NOMO-1 treated with DMSO at 0.1 percent for 48 hours (cell line): ENCODE results near the gene RBM19.
"Not testable (repeated sequence)": the region's sequence is repeated elsewhere in the genome, so short reads cannot be mapped to it uniquely, and the experiment has no call there.

Experiments
- DNase-seq: peaks from one replicate; lab custom pipeline; 2025; ENCODE audit not compliant: unreplicated experiment; lab: John Stamatoyannopoulos, UW

The RBM19 gene

GRCh38 chr12:113907446-113908180 is 58.5 kb downstream of the RBM19 start:
- DNase-seq: no peak

GRCh38 chr12:113906411-113907200 is 59.5 kb downstream of the RBM19 start:
- DNase-seq: no peak

- DNase-seq: no peak
Observed at GRCh38 chr12:113905829-113906228, 60.3 kb downstream of the RBM19 start.

GRCh38 chr12:113903381-113903863 is 62.7 kb downstream of the RBM19 start:
- no peak for DNase-seq

GRCh38 chr12:113901319-113901718 is 64.8 kb downstream of the RBM19 start:
- DNase-seq: not testable (repeated sequence)

GRCh38 chr12:113900716-113901115 is 65.4 kb downstream of the RBM19 start:
- DNase-seq: no peak

GRCh38 chr12:113899561-113900471 is 66.3 kb downstream of the RBM19 start:
- DNase-seq: no peak

GRCh38 chr12:113899042-113899560 is 67.0 kb downstream of the RBM19 start:
- DNase-seq: no peak

- DNase-seq: no peak
Observed at GRCh38 chr12:113898466-113898865, 67.7 kb downstream of the RBM19 start.

- no peak for DNase-seq
Observed at GRCh38 chr12:113897406-113897805, 68.7 kb downstream of the RBM19 start.

- DNase-seq: no peak
Observed at GRCh38 chr12:113896841-113897240, 69.3 kb downstream of the RBM19 start.

- DNase-seq: no peak
Observed at GRCh38 chr12:113896194-113896593, 69.9 kb downstream of the RBM19 start.

- no peak for DNase-seq
Observed at GRCh38 chr12:113895176-113895575, 70.9 kb downstream of the RBM19 start.

- no peak for DNase-seq
Observed at GRCh38 chr12:113894697-113895096, 71.4 kb downstream of the RBM19 start.

GRCh38 chr12:113893221-113893620 is 72.9 kb downstream of the RBM19 start:
- no peak for DNase-seq

GRCh38 chr12:113892556-113892955 is 73.6 kb downstream of the RBM19 start:
- no peak for DNase-seq

GRCh38 chr12:113891739-113892520 is 74.2 kb downstream of the RBM19 start:
- DNase-seq: no peak

- DNase-seq: no peak
Observed at GRCh38 chr12:113891167-113891692, 74.9 kb downstream of the RBM19 start.

GRCh38 chr12:113889891-113890581 is 76.1 kb downstream of the RBM19 start:
- DNase-seq: no peak
